B cell (primary cell): ENCODE data around the gene CCDC146. TPM values are rescaled to one million over a fixed set of nuclear protein-coding genes. Genes with fewer than 3 reads are reported as not detected.

ENCODE experiments used
- ATAC-seq: fragments of 200-7000 bp; cut with Tn5 transposase; one replicate; pipeline ENCODE4 v1.10.0; 2021; ENCODE audit warnings: low read depth, mild to moderate bottlenecking, moderate number of reproducible peaks, moderate library complexity
- CTCF ChIA-PET: fragments of 350-600 bp; sonication (Branson Sonifier 250); formaldehyde crosslinking; loops from one replicate; lab custom pipeline; 2021; ENCODE audit warnings: antibody characterized with exemption, inconsistent platforms; lab: Charles Lee
- POLR2A ChIA-PET: fragments of 350-600 bp; sonication (Branson Sonifier 250); formaldehyde crosslinking; loops from one replicate; lab custom pipeline; 2021; ENCODE audit warnings: antibody characterized with exemption; lab: Charles Lee
- DNase-seq: peaks from one replicate; pipeline ENCODE4 v3.0.0; 2013
- H2AFZ ChIP-seq: 2 replicates; pipeline ENCODE4 v1.6.1; 2012; ENCODE audit warnings: mild to moderate bottlenecking, low read depth, low read length; ENCODE audit not compliant: insufficient read depth, poor library complexity, severe bottlenecking
- H3K27ac ChIP-seq, 2 donors: 1 replicate in 1 of 2; 2 replicates in 1 of 2; pipeline ENCODE4 v1.5.1; 2012 to 2013; ENCODE audit warnings: low read length in 2 of 2, mild to moderate bottlenecking in 2 of 2, moderate library complexity in 1 of 2
- H3K27me3 ChIP-seq, 4 experiments: fragments of 200-600 bp in 1 of 4; sonication (generic) in 1 of 4; replicated peaks in 1 of 4; 1 replicate in 2 of 4; 2 replicates in 2 of 4; pipeline versions ENCODE4 v1.6.1 to v1.7.0; 2013 to 2016; ENCODE audit warnings: low read length in 3 of 4, mild to moderate bottlenecking in 2 of 4, mixed read lengths in 1 of 4, moderate library complexity in 1 of 4; ENCODE audit not compliant: insufficient read depth in 4 of 4, control insufficient read depth in 3 of 4; ENCODE audit errors: control extremely low read depth in 1 of 4
- H3K36me3 ChIP-seq, 2 experiments: replicated peaks in 1 of 2; 1 replicate in 1 of 2; 2 replicates in 1 of 2; pipeline versions ENCODE4 v1.6.1 to v1.7.1; 2013; ENCODE audit warnings: low read length in 1 of 2; ENCODE audit not compliant: insufficient read depth in 2 of 2, control insufficient read depth in 1 of 2; ENCODE audit errors: control extremely low read depth in 1 of 2, extremely low read depth in 1 of 2
- H3K4me1 ChIP-seq, 2 donors: fragments of 200-600 bp in 1 of 2; sonication (generic) in 1 of 2; 1 replicate in 1 of 2; 2 replicates in 1 of 2; pipeline versions ENCODE4 v1.5.1 to v1.6.1; 2013 to 2017; ENCODE audit warnings: low read length in 2 of 2; ENCODE audit not compliant: control insufficient read depth in 2 of 2, insufficient read depth in 2 of 2
- H3K4me2 ChIP-seq: replicated peaks from 2 replicates; pipeline ENCODE3; 2012; ENCODE audit warnings: mild to moderate bottlenecking, low read depth, low read length; ENCODE audit not compliant: poor library complexity, severe bottlenecking
- H3K4me3 ChIP-seq, 5 experiments: fragments of 200-600 bp in 1 of 5; sonication (generic) in 1 of 5; 1 replicate in 3 of 5; 2 replicates in 2 of 5; pipeline versions ENCODE4 v1.5.1 to v1.7.0; 2011 to 2016; ENCODE audit warnings: low read length in 4 of 5, mild to moderate bottlenecking in 4 of 5, low read depth in 2 of 5, control low read depth in 1 of 5, moderate library complexity in 1 of 5; ENCODE audit not compliant: insufficient read depth in 1 of 5; ENCODE audit errors: control extremely low read depth in 1 of 5, extremely low read depth in 1 of 5
- H3K79me2 ChIP-seq: fragments of 200-600 bp; sonication (generic); one replicate; pipeline ENCODE4 v1.6.0; 2016; ENCODE audit warnings: low read length; ENCODE audit not compliant: control insufficient read depth, insufficient read depth
- H3K9ac ChIP-seq: fragments of 200-600 bp; sonication (generic); 2 replicates; pipeline ENCODE4 v1.6.1; 2017; ENCODE audit warnings: mild to moderate bottlenecking, low read length, moderate library complexity
- H3K9me3 ChIP-seq, 3 donors: one replicate each; pipeline versions ENCODE4 v1.6.1 to v1.7.1; 2013; ENCODE audit warnings: low read length in 2 of 3; ENCODE audit not compliant: control insufficient read depth in 2 of 3, insufficient read depth in 1 of 3; ENCODE audit errors: control extremely low read depth in 1 of 3
- H4K20me1 ChIP-seq: 2 replicates; pipeline ENCODE4 v1.6.0; 2012; ENCODE audit warnings: mild to moderate bottlenecking, low read length; ENCODE audit not compliant: insufficient read depth, control insufficient read depth, poor library complexity, severe bottlenecking
- H3K27ac Mint-ChIP-seq: one replicate; pipeline ENCODE4 v1.8.0; 2021; ENCODE audit warnings: mixed read lengths
- H3K27me3 Mint-ChIP-seq: one replicate; pipeline ENCODE4 v1.8.0; 2021; ENCODE audit warnings: mixed read lengths
- H3K4me1 Mint-ChIP-seq: one replicate; pipeline ENCODE4 v1.8.0; 2021; ENCODE audit warnings: mixed read lengths
- H3K4me3 Mint-ChIP-seq: one replicate; pipeline ENCODE4 v1.8.0; 2021; ENCODE audit warnings: mixed read lengths
- H3K9me3 Mint-ChIP-seq: one replicate; pipeline ENCODE4 v1.8.0; 2022; ENCODE audit warnings: mixed read lengths; ENCODE audit not compliant: insufficient read depth
- EZH2 ChIP-seq: IDR thresholded peaks from 2 replicates; pipeline ENCODE4 v1.6.1; 2012; ENCODE audit warnings: borderline replicate concordance, low read depth, mild to moderate bottlenecking, moderate library complexity, low read length; ENCODE audit not compliant: insufficient read depth, poor library complexity, severe bottlenecking
- WGBS: methylation state at CpG from one replicate; pipeline ENCODE4 v1.1.5; 2013; ENCODE audit warnings: missing lambda C conversion rate; ENCODE audit not compliant: insufficient coverage; 5-methylcytosine and 5-hydroxymethylcytosine counted together
- intact Hi-C: fragments of 100-400 bp; cut with micrococcal nuclease; formaldehyde crosslinking; loops from one replicate; pipeline ENCODE4 v1.10.0; 2022
- polyA plus RNA-seq: library from polyadenylated mRNA; depleted of rRNA; stranded (reverse); fragments of >200 nt; gene quantifications from 2 replicates; pipeline ENCODE4 v1.2.3, GENCODE V29; 2012
- total RNA-seq, 2 donors: library from RNA; stranded (reverse); fragments of 120-200 nt in 1 of 2; gene quantifications; 1 replicate in 1 of 2; 2 replicates in 1 of 2; pipeline versions ENCODE4 v1.2.3 to v1.2.4, GENCODE V29; 2013 to 2022
- TF ChIP-seq, protein P1 (sequence below): fragments of 200-600 bp; IDR thresholded peaks from one replicate; pipeline ENCODE4 v1.8.0; 2022; ENCODE audit warnings: antibody characterized with exemption, mild to moderate bottlenecking

Gene CCDC146
- total and polyA plus RNA-seq, 2 donors (not counting 1 experiment from before 2014, with no cell fraction given) = 5.6 to 8.5 TPM

DNA sequence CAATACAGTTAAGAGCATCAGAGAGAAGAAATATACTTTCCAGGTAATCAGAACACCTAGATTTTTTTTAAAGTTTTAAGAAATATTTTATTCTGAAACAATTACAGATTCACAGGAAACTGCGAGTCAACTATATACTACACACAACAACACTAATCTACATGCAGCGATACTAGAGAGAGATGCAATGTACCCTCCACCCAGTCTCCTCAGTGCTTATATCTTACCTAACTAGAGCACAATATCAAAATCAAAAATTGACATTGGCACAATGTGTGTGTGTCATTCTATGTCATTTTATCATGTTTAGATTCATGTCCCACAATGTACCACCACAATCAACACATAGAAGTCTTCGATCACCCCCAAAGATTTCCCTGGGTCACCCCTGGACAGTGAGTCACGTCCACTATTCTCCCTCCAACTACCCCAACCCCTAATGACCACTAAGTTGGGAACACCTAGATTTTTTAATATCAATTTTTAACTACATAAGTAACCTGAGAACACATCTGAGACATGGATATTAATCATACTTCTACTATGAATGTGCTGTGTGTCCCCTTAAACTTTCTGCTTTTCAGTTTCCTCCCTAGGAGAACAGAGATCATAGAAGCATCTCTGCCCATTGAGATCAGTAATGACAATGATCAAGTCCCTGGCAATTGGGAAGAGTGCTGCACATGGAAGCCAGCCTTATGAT, 207.2 kb downstream of the CCDC146 start:
- no peaks in the 10 kb centered on the region for H3K9me3 Mint-ChIP-seq
- no peak overlapping the region for H3K4me3 ChIP-seq
- peaks cover 36 to 38% of the 10 kb centered on the region in 2 donors for H3K4me1 ChIP-seq
- TF ChIP-seq, protein P1, sequence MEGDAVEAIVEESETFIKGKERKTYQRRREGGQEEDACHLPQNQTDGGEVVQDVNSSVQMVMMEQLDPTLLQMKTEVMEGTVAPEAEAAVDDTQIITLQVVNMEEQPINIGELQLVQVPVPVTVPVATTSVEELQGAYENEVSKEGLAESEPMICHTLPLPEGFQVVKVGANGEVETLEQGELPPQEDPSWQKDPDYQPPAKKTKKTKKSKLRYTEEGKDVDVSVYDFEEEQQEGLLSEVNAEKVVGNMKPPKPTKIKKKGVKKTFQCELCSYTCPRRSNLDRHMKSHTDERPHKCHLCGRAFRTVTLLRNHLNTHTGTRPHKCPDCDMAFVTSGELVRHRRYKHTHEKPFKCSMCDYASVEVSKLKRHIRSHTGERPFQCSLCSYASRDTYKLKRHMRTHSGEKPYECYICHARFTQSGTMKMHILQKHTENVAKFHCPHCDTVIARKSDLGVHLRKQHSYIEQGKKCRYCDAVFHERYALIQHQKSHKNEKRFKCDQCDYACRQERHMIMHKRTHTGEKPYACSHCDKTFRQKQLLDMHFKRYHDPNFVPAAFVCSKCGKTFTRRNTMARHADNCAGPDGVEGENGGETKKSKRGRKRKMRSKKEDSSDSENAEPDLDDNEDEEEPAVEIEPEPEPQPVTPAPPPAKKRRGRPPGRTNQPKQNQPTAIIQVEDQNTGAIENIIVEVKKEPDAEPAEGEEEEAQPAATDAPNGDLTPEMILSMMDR = no peak
- TF ChIP-seq EZH2 = no peak
- no peak overlapping the region for H2AFZ ChIP-seq
- peaks cover 22% of the 10 kb centered on the region for H3K79me2 ChIP-seq
- WGBS = 97% methylated on average over 4 of the region's 4 CpGs
- no peak for DNase-seq
- intact Hi-C loops = loop anchor here (2.0 to 10.0 kb wide), 2 partner anchors 85 to 137 kb away; partner anchors contain the start of gene GSAP
- peak overlapping the region; percentile 28 to 67 for H3K27ac ChIP-seq
- CTCF ChIA-PET = interaction anchor here (1.1 to 6.8 kb wide), 2 partner anchors 84 to 183 kb away, joined by 3 to 123 read pairs; no protein-coding TSS in a partner anchor
- H3K27me3 ChIP-seq = no peaks in the 10 kb centered on the region
- H3K4me3 Mint-ChIP-seq = peak overlapping the region; percentile 84
- H3K4me2 ChIP-seq = peak overlapping the region; percentile 53
- H3K9me3 ChIP-seq = no peaks in the 10 kb centered on the region
- peaks cover 13% of the 10 kb centered on the region for H4K20me1 ChIP-seq
- ATAC-seq = no peak
- H3K27ac Mint-ChIP-seq = peak overlapping the region; percentile 86
- H3K9ac ChIP-seq = no peak overlapping the region
- H3K27me3 Mint-ChIP-seq = no peaks in the 10 kb centered on the region
- peaks cover 33% of the 10 kb centered on the region for H3K4me1 Mint-ChIP-seq
- POLR2A ChIA-PET = interaction anchor here (0.5 to 0.7 kb wide), 2 partner anchors 85 to 530 kb away, joined by 3 to 5 read pairs; no protein-coding TSS in a partner anchor
- H3K36me3 ChIP-seq = peaks cover 0 to 53% of the 10 kb centered on the region in 2 experiments
